Stimulated activated CD4-positive, alpha-beta T cell treated with anti-CD3 and anti-CD28 coated beads, TNF-alpha, amount 100 ng/mL, for 48 hours (primary cell): Measurements from ENCODE around the gene MLIP.
"Not testable (repeated sequence)": the region's sequence is repeated elsewhere in the genome, so short reads cannot be mapped to it uniquely, and the experiment has no call there.

Experiments used
- DNase-seq, 3 donors: peaks; one replicate each; pipeline ENCODE4 v3.0.0-alpha.2; 2020; ENCODE audit warnings: low read depth in 3 of 3

MLIP gene

DNA sequence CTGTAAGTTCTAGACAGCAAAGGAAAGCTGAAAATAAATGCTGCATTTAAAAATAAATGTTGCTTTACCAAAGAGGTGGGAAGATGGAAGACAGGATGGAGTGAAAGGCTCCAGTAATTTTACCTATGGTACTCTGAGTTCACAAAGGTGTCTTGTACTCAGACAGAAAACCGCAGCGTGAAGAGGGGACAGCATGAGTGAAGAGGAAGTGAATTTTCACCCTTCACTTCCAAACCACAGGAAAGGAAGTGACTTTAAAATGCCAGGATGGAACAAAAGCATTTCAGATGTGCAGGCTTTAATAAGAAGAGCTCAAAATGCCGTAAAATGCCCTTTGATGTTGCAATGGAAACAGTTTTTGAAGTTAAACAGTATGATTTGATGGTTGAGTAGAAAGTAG, 105.8 kb downstream of the MLIP start:
- DNase-seq, result no peak

DNA sequence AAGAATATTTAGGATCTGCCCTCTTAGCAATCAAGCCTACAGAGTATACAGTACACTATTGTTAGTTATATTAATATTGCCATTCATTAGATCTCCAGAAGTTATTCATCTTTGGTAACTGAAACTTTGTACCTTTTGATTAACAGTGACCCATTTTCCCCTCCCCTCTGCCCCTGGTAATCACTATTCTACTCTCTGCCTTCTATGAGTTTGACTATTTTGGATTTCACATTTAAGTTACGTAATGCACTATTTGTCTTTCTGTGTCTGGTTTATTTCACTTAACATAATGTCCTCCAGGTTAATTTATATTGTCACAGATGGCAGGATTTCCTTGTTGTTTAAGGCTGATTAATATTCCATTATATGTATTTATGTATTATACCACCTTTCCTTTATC, 111.0 kb downstream of the MLIP start:
- no peak for DNase-seq

DNA sequence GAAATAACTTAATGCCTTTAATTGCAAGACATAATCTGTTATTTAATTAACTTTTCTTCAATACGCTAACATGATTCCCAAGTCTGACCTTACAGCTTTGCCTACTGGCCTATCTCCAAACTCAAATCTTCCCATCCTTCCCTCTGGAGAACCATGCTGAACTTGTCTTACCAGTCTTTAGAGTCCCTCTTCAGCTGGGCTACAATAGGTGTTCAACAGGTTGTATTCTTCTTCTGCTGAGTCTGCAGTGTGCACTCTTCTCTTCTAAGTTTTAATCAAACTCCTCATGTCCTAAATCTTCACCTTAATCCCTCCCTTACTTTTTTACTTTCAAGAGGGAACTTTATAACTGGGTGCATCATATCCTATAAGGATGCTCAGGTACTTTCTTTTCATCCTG, 121.5 kb downstream of the MLIP start:
- DNase-seq, result no peak

DNA sequence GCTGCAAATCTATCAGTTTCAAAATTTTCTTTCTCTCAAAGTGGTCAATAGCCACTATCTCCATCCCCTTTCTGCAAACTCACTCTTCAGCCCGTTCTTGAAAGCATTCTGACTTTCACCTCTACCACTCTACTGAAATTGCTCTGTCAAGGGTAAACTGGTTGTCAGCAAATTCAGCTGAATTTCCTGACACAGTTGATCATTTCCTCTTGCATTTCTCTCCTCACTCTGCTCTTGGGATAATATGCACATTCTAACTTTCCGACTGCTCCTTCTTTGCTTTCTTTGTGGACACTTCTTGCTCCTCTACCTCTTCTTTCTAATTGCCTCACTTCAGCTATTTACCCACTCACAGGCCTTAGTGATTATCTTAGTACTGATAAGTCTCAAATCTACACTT, 123.3 kb downstream of the MLIP start:
- DNase-seq, result no peak

GRCh38 chr6:54236984-54237383, 125.7 kb downstream of the MLIP start:
- no peak for DNase-seq

GRCh38 chr6:54238396-54238795, 127.2 kb downstream of the MLIP start:
- no peak for DNase-seq

GRCh38 chr6:54243699-54244098, 132.5 kb downstream of the MLIP start:
- DNase-seq, result no peak

DNA sequence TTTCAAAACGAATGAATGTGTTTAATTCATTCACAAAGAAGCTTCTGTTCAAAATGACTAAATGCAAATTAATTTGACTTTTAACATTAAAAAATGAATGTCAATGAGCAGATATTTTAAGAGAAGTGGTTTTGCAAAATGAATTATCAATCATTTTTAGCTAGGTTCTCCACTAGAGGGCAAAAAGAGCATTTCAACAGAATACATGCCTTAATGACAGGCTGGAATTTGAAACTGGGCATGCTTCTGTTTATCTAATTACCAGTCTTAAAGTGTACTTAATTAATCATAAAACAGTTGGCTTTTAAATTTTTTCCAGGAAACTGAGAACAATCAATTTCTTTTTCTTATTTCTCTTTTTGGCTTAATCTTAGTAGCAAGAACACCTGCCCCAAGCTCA, 133.2 kb downstream of the MLIP start:
- no peak for DNase-seq

GRCh38 chr6:54245265-54245664, 134.0 kb downstream of the MLIP start:
- no peak for DNase-seq

GRCh38 chr6:54248319-54248718, 137.1 kb downstream of the MLIP start:
- DNase-seq, result no peak

GRCh38 chr6:54248994-54249393, 137.8 kb downstream of the MLIP start:
- DNase-seq, result no peak

GRCh38 chr6:54249812-54250211, 138.6 kb downstream of the MLIP start:
- DNase-seq, result not testable (repeated sequence)

DNA sequence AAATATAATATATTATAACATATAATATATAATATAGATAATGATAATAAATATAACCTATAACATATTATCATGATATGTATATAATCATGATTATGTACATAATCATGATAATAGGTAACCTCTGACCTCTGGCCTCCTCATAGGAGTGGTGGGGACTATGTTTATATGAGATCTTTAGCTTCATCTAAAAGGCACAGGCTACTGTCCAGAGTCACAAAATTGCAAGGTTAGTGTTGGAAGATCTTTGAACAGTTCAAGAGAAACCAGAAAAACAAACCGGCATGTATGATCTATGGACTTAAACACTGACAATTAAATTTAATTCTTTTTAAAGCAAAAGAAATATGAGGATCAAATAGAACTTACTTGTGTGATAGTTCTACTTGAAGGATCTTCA, 141.3 kb downstream of the MLIP start:
- DNase-seq, result no peak

- DNase-seq, result no peak
These were observed 141.7 kb downstream of the MLIP start for GRCh38 chr6:54252916-54253315.

- DNase-seq, result no peak
These were observed 143.6 kb downstream of the MLIP start for GRCh38 chr6:54254886-54255285.

GRCh38 chr6:54255886-54256285, 144.6 kb downstream of the MLIP start:
- DNase-seq, result no peak

GRCh38 chr6:54260025-54260424, 148.8 kb downstream of the MLIP start:
- DNase-seq, result no peak

- no peak for DNase-seq
These were observed 151.3 kb downstream of the MLIP start for GRCh38 chr6:54262499-54262898.

GRCh38 chr6:54262971-54263370, 151.7 kb downstream of the MLIP start:
- DNase-seq, result no peak

- no peak for DNase-seq
These were observed 153.5 kb downstream of the MLIP start for GRCh38 chr6:54264581-54265272.

- no peak for DNase-seq
These were observed 155.2 kb downstream of the MLIP start for GRCh38 chr6:54266400-54266923.

GRCh38 chr6:54267798-54268197, 156.6 kb downstream of the MLIP start:
- no peak for DNase-seq

GRCh38 chr6:54273214-54273820, 162.1 kb downstream of the MLIP start:
- no peak for DNase-seq

DNA sequence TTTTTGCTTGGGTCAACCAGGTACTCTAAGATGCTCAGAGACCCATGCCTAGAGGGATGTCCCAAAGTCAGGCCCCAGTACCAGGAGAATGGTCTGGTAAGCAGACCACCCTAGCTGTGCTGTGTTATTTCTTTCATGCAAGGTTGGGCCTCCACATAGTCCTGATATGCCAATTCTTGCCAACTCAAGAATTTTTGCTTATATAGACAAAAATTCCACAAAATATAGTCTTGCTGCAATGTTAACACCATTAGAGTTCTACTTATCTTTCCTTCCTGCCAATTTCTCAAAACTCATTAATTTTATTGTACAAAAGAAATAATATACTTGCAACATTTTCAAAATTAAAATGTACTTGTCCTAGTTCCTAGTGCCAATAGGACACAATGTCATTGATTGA, 163.1 kb downstream of the MLIP start:
- no peak for DNase-seq
